Measurements from ENCODE around the gene TNFSF18. TPM values are rescaled to one million over a fixed set of nuclear protein-coding genes. Genes with fewer than 3 reads are reported as not detected.

TNFSF18 gene
- total RNA-seq, 1 donor from 2014 or later: 0.14 TPM

DNA sequence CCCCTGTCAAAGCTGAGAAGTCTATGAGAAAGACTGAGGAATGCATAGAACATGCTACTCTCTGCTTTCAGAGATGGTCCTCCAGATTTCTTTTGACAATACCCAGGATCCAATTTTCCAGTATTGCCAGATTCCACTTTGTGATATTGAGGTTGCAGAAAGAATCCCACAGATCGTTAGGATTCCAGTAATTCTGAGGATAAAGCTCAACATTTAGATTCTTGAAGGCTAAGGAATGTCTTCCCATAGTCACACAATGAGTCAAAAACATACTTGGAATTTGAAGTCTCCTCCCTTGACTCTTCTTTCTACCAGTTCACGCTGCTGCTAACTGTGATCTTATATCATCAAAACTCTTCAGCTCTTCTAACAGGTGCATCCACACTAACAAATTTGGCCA is 57.1 kb downstream of the TNFSF18 start:
- Histone ChIP-seq H3K36me3 (ENCODE audit: insufficient read depth, low read length) (no peaks in the 10 kb centered on the region), H3K9ac (ENCODE audit: low read length) (no peak overlapping the region), H4K20me1 (ENCODE audit: insufficient read depth, low read length) (no peaks in the 10 kb centered on the region), H3K4me2 (ENCODE audit: low read length) (no peak overlapping the region), H3K4me1 (ENCODE audit: insufficient read depth, low read length) (peaks cover 11% of the 10 kb centered on the region), H3K79me2 (ENCODE audit: insufficient read depth, low read length) (no peaks in the 10 kb centered on the region), H3K4me3 (ENCODE audit: insufficient read depth, low read depth, low read length) (no peak overlapping the region), H3K27ac (ENCODE audit: low read depth, low read length) (peak overlapping the region; percentile 13), H3K27me3 (ENCODE audit: insufficient read depth, low read length) (no peaks in the 10 kb centered on the region), H3K9me3 (ENCODE audit: insufficient read depth, low read depth, low read length) (peaks cover 2% of the 10 kb centered on the region), H2AFZ (ENCODE audit: low read depth, low read length) (no peak overlapping the region)
- Mint-ChIP-seq H3K36me3 (ENCODE audit: low read depth, unreplicated experiment) (peaks cover 3% of the 10 kb centered on the region), H3K27ac (ENCODE audit: unreplicated experiment) (peak overlapping the region; percentile 44), H3K27me3 (ENCODE audit: low read depth, unreplicated experiment) (no peaks in the 10 kb centered on the region), H3K9me3 (ENCODE audit: unreplicated experiment) (peaks cover 15% of the 10 kb centered on the region), H3K4me1 (ENCODE audit: low read depth, unreplicated experiment) (peaks cover 35% of the 10 kb centered on the region), H3K4me3 (ENCODE audit: unreplicated experiment) (no peak overlapping the region)
- DNase-seq (ENCODE audit: low read depth) (peak; percentile 87), FAIRE-seq (peak; percentile 97)
- no peak for TF ChIP-seq EZH2 (IDR thresholded peaks at IDR 0.05; ENCODE audit: insufficient read depth, low read length)
- TF ChIP-seq, protein P1, sequence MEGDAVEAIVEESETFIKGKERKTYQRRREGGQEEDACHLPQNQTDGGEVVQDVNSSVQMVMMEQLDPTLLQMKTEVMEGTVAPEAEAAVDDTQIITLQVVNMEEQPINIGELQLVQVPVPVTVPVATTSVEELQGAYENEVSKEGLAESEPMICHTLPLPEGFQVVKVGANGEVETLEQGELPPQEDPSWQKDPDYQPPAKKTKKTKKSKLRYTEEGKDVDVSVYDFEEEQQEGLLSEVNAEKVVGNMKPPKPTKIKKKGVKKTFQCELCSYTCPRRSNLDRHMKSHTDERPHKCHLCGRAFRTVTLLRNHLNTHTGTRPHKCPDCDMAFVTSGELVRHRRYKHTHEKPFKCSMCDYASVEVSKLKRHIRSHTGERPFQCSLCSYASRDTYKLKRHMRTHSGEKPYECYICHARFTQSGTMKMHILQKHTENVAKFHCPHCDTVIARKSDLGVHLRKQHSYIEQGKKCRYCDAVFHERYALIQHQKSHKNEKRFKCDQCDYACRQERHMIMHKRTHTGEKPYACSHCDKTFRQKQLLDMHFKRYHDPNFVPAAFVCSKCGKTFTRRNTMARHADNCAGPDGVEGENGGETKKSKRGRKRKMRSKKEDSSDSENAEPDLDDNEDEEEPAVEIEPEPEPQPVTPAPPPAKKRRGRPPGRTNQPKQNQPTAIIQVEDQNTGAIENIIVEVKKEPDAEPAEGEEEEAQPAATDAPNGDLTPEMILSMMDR (IDR thresholded peaks at IDR 0.05; ENCODE audit: insufficient read depth, low read depth, low read length): no peak

DNA sequence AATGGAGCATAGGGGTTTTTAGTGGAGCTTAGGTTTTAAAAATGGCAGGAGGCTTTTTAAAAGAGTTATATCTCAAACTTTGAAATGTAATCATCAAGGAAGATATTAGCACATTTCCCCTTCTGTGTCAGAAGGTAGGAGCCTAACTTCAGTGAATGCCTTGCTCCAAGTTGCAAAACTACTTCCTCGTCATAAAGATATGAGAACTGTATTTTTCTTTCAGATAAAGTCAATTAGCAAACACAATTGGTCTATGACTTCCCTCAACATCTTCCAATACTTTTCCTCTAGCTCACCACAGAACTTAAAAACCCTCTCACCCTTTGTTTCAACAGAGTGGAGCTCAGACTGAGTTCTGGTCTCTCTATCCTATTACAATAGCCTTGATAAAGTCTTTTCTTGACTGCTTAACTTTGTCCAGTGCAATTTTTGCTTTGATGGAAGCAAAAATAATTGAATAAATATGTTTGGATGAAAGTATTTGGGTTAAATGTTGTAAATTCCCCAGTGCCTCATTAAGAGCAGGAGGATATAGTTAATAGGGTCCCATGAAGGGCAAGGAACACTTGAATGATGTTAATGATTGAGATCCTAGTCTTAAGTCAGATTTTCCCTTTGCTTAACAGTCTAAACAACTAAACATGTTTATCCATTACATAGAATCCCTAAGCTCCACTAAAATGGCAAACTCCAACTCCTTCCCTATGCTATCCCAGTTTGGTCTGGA is 58.9 kb downstream of the TNFSF18 start:
- Mint-ChIP-seq H3K9me3 (ENCODE audit: unreplicated experiment) (peaks cover 10% of the 10 kb centered on the region), H3K4me1 (ENCODE audit: low read depth, unreplicated experiment) (peaks cover 35% of the 10 kb centered on the region), H3K4me3 (ENCODE audit: unreplicated experiment) (no peak overlapping the region), H3K27me3 (ENCODE audit: low read depth, unreplicated experiment) (no peaks in the 10 kb centered on the region), H3K36me3 (ENCODE audit: low read depth, unreplicated experiment) (no peaks in the 10 kb centered on the region), H3K27ac (ENCODE audit: unreplicated experiment) (peak overlapping the region; percentile 41)
- H3K79me2 ChIP-seq (ENCODE audit: insufficient read depth, low read length): no peaks in the 10 kb centered on the region
- DNase-seq (ENCODE audit: low read depth) (no peak), FAIRE-seq (peak; percentile 54)
- peaks cover 11% of the 10 kb centered on the region for H3K4me1 ChIP-seq (ENCODE audit: insufficient read depth, low read length)
- H3K27me3 ChIP-seq (ENCODE audit: insufficient read depth, low read length): no peaks in the 10 kb centered on the region
- no peak overlapping the region for H3K4me3 ChIP-seq (ENCODE audit: insufficient read depth, low read depth, low read length)
- H4K20me1 ChIP-seq (ENCODE audit: insufficient read depth, low read length): no peaks in the 10 kb centered on the region
- no peak overlapping the region for H3K4me2 ChIP-seq (ENCODE audit: low read length)
- H3K9me3 ChIP-seq (ENCODE audit: insufficient read depth, low read depth, low read length): peaks cover 2% of the 10 kb centered on the region
- H3K9ac ChIP-seq (ENCODE audit: low read length): no peak overlapping the region
- H3K27ac ChIP-seq (ENCODE audit: low read depth, low read length): peak overlapping the region; percentile 33
- no peak overlapping the region for H2AFZ ChIP-seq (ENCODE audit: low read depth, low read length)
- TF ChIP-seq, protein P1 (IDR thresholded peaks at IDR 0.05; ENCODE audit: insufficient read depth, low read depth, low read length): no peak
- H3K36me3 ChIP-seq (ENCODE audit: insufficient read depth, low read length): no peaks in the 10 kb centered on the region

DNA sequence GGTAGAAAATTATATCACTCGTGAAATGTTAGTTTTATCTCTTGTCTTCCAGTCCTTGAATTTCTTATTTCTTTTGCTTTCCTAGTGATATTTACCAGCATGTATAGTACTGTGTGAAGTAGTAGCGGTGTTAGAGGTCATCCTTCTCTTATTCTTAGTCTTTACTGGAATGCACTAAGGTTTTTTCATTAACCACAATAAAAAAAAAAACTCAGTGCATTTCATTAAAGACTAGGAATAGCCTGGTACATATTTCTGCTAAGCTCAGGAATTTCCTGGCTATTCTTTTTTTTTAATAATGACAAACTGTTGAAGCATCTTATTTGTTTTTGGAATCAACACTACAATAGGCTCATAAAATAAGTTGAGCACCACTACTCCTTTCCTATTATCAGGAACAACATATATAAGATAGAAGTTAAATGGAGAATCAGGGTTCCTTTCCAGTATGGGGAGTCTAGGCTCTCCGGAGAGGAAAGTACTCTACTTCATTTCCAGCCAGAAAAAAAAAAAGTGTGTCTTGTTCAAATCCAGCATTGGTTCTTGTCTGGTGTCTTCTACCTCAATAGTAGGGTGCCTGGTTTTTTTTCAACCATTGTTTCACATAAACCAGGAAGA is 60.0 kb downstream of the TNFSF18 start:
- Histone ChIP-seq H3K27ac (ENCODE audit: low read depth, low read length) (peak overlapping the region; percentile 33), H3K79me2 (ENCODE audit: insufficient read depth, low read length) (no peaks in the 10 kb centered on the region), H3K9me3 (ENCODE audit: insufficient read depth, low read depth, low read length) (no peaks in the 10 kb centered on the region), H2AFZ (ENCODE audit: low read depth, low read length) (no peak overlapping the region), H3K4me2 (ENCODE audit: low read length) (peak overlapping the region; percentile 5), H3K27me3 (ENCODE audit: insufficient read depth, low read length) (no peaks in the 10 kb centered on the region), H3K9ac (ENCODE audit: low read length) (no peak overlapping the region), H4K20me1 (ENCODE audit: insufficient read depth, low read length) (no peaks in the 10 kb centered on the region), H3K4me1 (ENCODE audit: insufficient read depth, low read length) (peaks cover 11% of the 10 kb centered on the region), H3K4me3 (ENCODE audit: insufficient read depth, low read depth, low read length) (no peak overlapping the region), H3K36me3 (ENCODE audit: insufficient read depth, low read length) (no peaks in the 10 kb centered on the region)
- FAIRE-seq (peak; percentile 80), DNase-seq (ENCODE audit: low read depth) (peak; percentile 87)
- H3K27ac Mint-ChIP-seq (ENCODE audit: unreplicated experiment): peak overlapping the region; percentile 60
- H3K36me3 Mint-ChIP-seq (ENCODE audit: low read depth, unreplicated experiment): no peaks in the 10 kb centered on the region
- no peak for TF ChIP-seq EZH2 (IDR thresholded peaks at IDR 0.05; ENCODE audit: insufficient read depth, low read length)
- TF ChIP-seq, protein P1 (IDR thresholded peaks at IDR 0.05; ENCODE audit: insufficient read depth, low read depth, low read length): no peak
- peaks cover 35% of the 10 kb centered on the region for H3K4me1 Mint-ChIP-seq (ENCODE audit: low read depth, unreplicated experiment)
- no peak overlapping the region for H3K4me3 Mint-ChIP-seq (ENCODE audit: unreplicated experiment)
- H3K9me3 Mint-ChIP-seq (ENCODE audit: unreplicated experiment): peaks cover 3% of the 10 kb centered on the region
- no peaks in the 10 kb centered on the region for H3K27me3 Mint-ChIP-seq (ENCODE audit: low read depth, unreplicated experiment)

Data from astrocyte (in vitro differentiated cells and primary cell).